Testis (tissue), 3 donors: ENCODE measurements around the gene CYP1A2. TPM values are rescaled to one million over a fixed set of nuclear protein-coding genes. Genes with fewer than 3 reads are reported as not detected.
"Not testable (repeated sequence)": the region's sequence is repeated elsewhere in the genome, so short reads cannot be mapped to it uniquely, and the experiment has no call there.

ENCODE experiments used
- DNase-seq: peaks from one replicate; pipeline ENCODE4 v3.0.0-alpha.2; 2019
- H3K27ac ChIP-seq, 2 donors: fragments of 200-600 bp; sonication (generic); one replicate each; pipeline ENCODE4 v1.5.1; 2019
- H3K27me3 ChIP-seq: fragments of 200-600 bp; sonication (generic); one replicate; pipeline ENCODE4 v1.5.1; 2019
- H3K36me3 ChIP-seq: fragments of 200-600 bp; sonication (generic); one replicate; pipeline ENCODE4 v1.5.1; 2017; ENCODE audit warnings: low read depth; ENCODE audit errors: missing control alignments
- H3K4me1 ChIP-seq: fragments of 200-600 bp; sonication (generic); one replicate; pipeline ENCODE4 v1.5.1; 2019
- H3K4me3 ChIP-seq, 2 donors: fragments of 200-600 bp; sonication (generic); one replicate each; pipeline ENCODE4 v1.5.1; 2017 to 2019
- H3K9me3 ChIP-seq: fragments of 200-600 bp; sonication (generic); one replicate; pipeline ENCODE4 v1.5.1; 2017
- CTCF ChIP-seq, 3 experiments: fragments of 450-650 bp in 2 of 3; fragments of 200-600 bp in 1 of 3; sonication (generic) in 1 of 3; IDR thresholded peaks; one replicate each; pipeline ENCODE4 v1.5.1; 2016 to 2019; ENCODE audit warnings: antibody characterized with exemption in 3 of 3, mild to moderate bottlenecking in 2 of 3, moderate library complexity in 1 of 3
- POLR2A ChIP-seq: fragments of 450-650 bp; IDR thresholded peaks from one replicate; pipeline ENCODE4 v1.6.1; 2017; ENCODE audit warnings: antibody characterized with exemption, mild to moderate bottlenecking, moderate library complexity
- WGBS, 2 donors: methylation state at CpG; one replicate each; pipeline ENCODE4 v1.1.5; 2018; 5-methylcytosine and 5-hydroxymethylcytosine counted together
- intact Hi-C: fragments of 100-400 bp; cut with DNase I; formaldehyde crosslinking; loops from one replicate; pipeline ENCODE4 v1.15.1; 2023; ENCODE audit warnings: low total_unique reads
- polyA plus RNA-seq: library from polyadenylated mRNA; stranded (reverse); fragments of 350-450 nt; fragmentation: Illumina TruSeq; extraction: RNeasy Lipid Tissue Mini Kit (QIAGEN cat#74804); gene quantifications from one replicate; pipeline ENCODE4 v1.2.3, GENCODE V29; 2014; ENCODE audit warnings: low read depth, low replicate concordance; ENCODE audit not compliant: insufficient read depth
- total RNA-seq, 2 donors: library from RNA; depleted of rRNA; stranded (reverse); fragments of >200 nt; gene quantifications; one replicate each; pipeline ENCODE4 v1.2.3, GENCODE V29; 2016

The CYP1A2 gene
- total and polyA plus RNA-seq, 3 donors from 2014 or later = 0.12 to 0.31 TPM; not detected in 1

GRCh38 chr15:74784426-74785193 lies 36.0 kb downstream of the CYP1A2 start:
- H3K9me3 ChIP-seq = no peaks in the 10 kb centered on the region
- H3K36me3 ChIP-seq = no peaks in the 10 kb centered on the region
- intact Hi-C loops = loop anchor here (5.0 kb wide), 1 partner anchor 58 kb away; the partner anchor contains the start of gene ULK3
- DNase-seq = no peak
- H3K27ac ChIP-seq = no peak overlapping the region
- TF ChIP-seq POLR2A = no peak
- no peak for TF ChIP-seq CTCF (IDR thresholded peaks at IDR 0.05)
- WGBS, 2 donors = 68 to 80% methylated on average over 8 of the region's 8 CpGs
- H3K27me3 ChIP-seq = no peaks in the 10 kb centered on the region
- no peak overlapping the region for H3K4me3 ChIP-seq
- H3K4me1 ChIP-seq = peaks cover 52% of the 10 kb centered on the region

- H3K4me1 ChIP-seq = peaks cover 53% of the 10 kb centered on the region
- DNase-seq = no peak
- H3K27ac ChIP-seq = no peak overlapping the region
- H3K27me3 ChIP-seq = no peaks in the 10 kb centered on the region
- H3K4me3 ChIP-seq = no peak overlapping the region
- WGBS, 2 donors = 87 to 89% methylated on average over 11 to 13 of the region's 13 CpGs
- no peaks in the 10 kb centered on the region for H3K36me3 ChIP-seq
- intact Hi-C loops = no loop called here
- TF ChIP-seq CTCF (IDR thresholded peaks at IDR 0.05) (no peak), POLR2A (no peak)
- H3K9me3 ChIP-seq = no peaks in the 10 kb centered on the region
Measured at GRCh38 chr15:74785194-74786032, 36.8 kb downstream of the CYP1A2 start.

GRCh38 chr15:74786081-74786480 lies 37.4 kb downstream of the CYP1A2 start:
- H3K27me3 ChIP-seq, H3K36me3 ChIP-seq, DNase-seq, H3K9me3 ChIP-seq, intact Hi-C loops, H3K27ac ChIP-seq, H3K4me3 ChIP-seq: not testable (repeated sequence)
- 74 to 95% methylated on average over 4 to 12 of the region's 12 CpGs for whole genome bisulfite sequencing, 2 donors
- H3K4me1 ChIP-seq = peaks cover 50% of the 10 kb centered on the region

- no peak overlapping the region for H3K27ac ChIP-seq
- H3K36me3 ChIP-seq = no peaks in the 10 kb centered on the region
- peaks cover 45% of the 10 kb centered on the region for H3K4me1 ChIP-seq
- no peak for TF ChIP-seq POLR2A
- TF ChIP-seq CTCF (IDR thresholded peaks at IDR 0.05) = no peak
- 65 to 73% methylated on average over 6 to 7 of the region's 7 CpGs for WGBS, 2 donors
- H3K27me3 ChIP-seq = no peaks in the 10 kb centered on the region
- intact Hi-C loops = no loop called here
- H3K9me3 ChIP-seq = no peaks in the 10 kb centered on the region
- DNase-seq = no peak
- H3K4me3 ChIP-seq = no peak overlapping the region
Measured at GRCh38 chr15:74786551-74787165, 38.0 kb downstream of the CYP1A2 start.
